ENCODE data around the gene KLHL29. TPM values are rescaled to one million over a fixed set of nuclear protein-coding genes. Genes with fewer than 3 reads are reported as not detected.

KLHL29 gene
- total RNA-seq, 2 experiments from 2014 or later = 2.5 to 2.7 TPM

- peaks cover 0 to 4% of the 10 kb centered on the region in 2 experiments for H3K9me3 ChIP-seq (ENCODE audit: control insufficient read depth in 1 of 2, insufficient read depth in 1 of 2, low read length in 2 of 2)
- H3K36me3 Mint-ChIP-seq (ENCODE audit: low read depth) = no peaks in the 10 kb centered on the region
- no peak for ATAC-seq (ENCODE audit: poor library complexity)
- ChIA-PET POLR2A (no interaction called here), CTCF (no interaction called here)
- peaks cover 3 to 8% of the 10 kb centered on the region in 2 experiments for H3K27me3 ChIP-seq (ENCODE audit: control insufficient read depth in 1 of 2, insufficient read depth in 2 of 2, low read length in 2 of 2)
- intact Hi-C loops (cut with DNase I, micrococcal nuclease) = no loop called here
- DNase-seq = no peak
- H3K27me3 Mint-ChIP-seq = peaks cover 15% of the 10 kb centered on the region
- H3K4me1 Mint-ChIP-seq (ENCODE audit: low read depth) = no peaks in the 10 kb centered on the region
- no peak overlapping the region for H3K4me3 ChIP-seq (ENCODE audit: low read length)
- TF ChIP-seq CTCF (IDR thresholded peaks at IDR 0.05) = no peak
- no peak overlapping the region for H3K4me3 Mint-ChIP-seq
- no peak overlapping the region for H3K27ac ChIP-seq (ENCODE audit: low read depth in 1 of 2, low read length in 2 of 2)
- H3K9me3 Mint-ChIP-seq = no peaks in the 10 kb centered on the region
- no peaks in the 10 kb centered on the region for H3K36me3 ChIP-seq (ENCODE audit: insufficient read depth, low read length)
- H3K4me1 ChIP-seq (ENCODE audit: insufficient read depth, low read length) = no peaks in the 10 kb centered on the region
- no peak overlapping the region for H3K27ac Mint-ChIP-seq
These were observed 279.2 kb downstream of the KLHL29 start for GRCh38 chr2:23664066-23664788.

- intact Hi-C loops (cut with DNase I, micrococcal nuclease) = no loop called here
- Histone ChIP-seq H3K4me3 (ENCODE audit: low read length) (no peak overlapping the region), H3K27ac (ENCODE audit: low read depth in 1 of 2, low read length in 2 of 2) (no peak overlapping the region), H3K9me3 (ENCODE audit: control insufficient read depth in 1 of 2, insufficient read depth in 1 of 2, low read length in 2 of 2) (peaks cover 0 to 1% of the 10 kb centered on the region in 2 experiments), H3K27me3 (ENCODE audit: control insufficient read depth in 1 of 2, insufficient read depth in 2 of 2, low read length in 2 of 2) (peaks cover 3 to 6% of the 10 kb centered on the region in 2 experiments), H3K36me3 (ENCODE audit: insufficient read depth, low read length) (no peaks in the 10 kb centered on the region), H3K4me1 (ENCODE audit: insufficient read depth, low read length) (no peaks in the 10 kb centered on the region)
- Mint-ChIP-seq H3K9me3 (no peaks in the 10 kb centered on the region), H3K27me3 (peaks cover 11% of the 10 kb centered on the region), H3K4me1 (ENCODE audit: low read depth) (no peaks in the 10 kb centered on the region), H3K36me3 (ENCODE audit: low read depth) (no peaks in the 10 kb centered on the region), H3K27ac (no peak overlapping the region), H3K4me3 (no peak overlapping the region)
- ChIA-PET POLR2A (no interaction called here), CTCF (no interaction called here)
- no peak for TF ChIP-seq CTCF (IDR thresholded peaks at IDR 0.05)
- ATAC-seq (ENCODE audit: poor library complexity) = no peak
- no peak for DNase-seq
These were observed 281.4 kb downstream of the KLHL29 start for GRCh38 chr2:23666241-23666979.

- Histone ChIP-seq H3K4me1 (ENCODE audit: insufficient read depth, low read length) (no peaks in the 10 kb centered on the region), H3K36me3 (ENCODE audit: insufficient read depth, low read length) (no peaks in the 10 kb centered on the region), H3K27ac (ENCODE audit: low read depth in 1 of 2, low read length in 2 of 2) (no peak overlapping the region), H3K9me3 (ENCODE audit: control insufficient read depth in 1 of 2, insufficient read depth in 1 of 2, low read length in 2 of 2) (peaks cover 0 to 5% of the 10 kb centered on the region in 2 experiments), H3K27me3 (ENCODE audit: control insufficient read depth in 1 of 2, insufficient read depth in 2 of 2, low read length in 2 of 2) (peaks cover 3 to 4% of the 10 kb centered on the region in 2 experiments), H3K4me3 (ENCODE audit: low read length) (no peak overlapping the region)
- no peak for TF ChIP-seq CTCF (IDR thresholded peaks at IDR 0.05)
- Mint-ChIP-seq H3K27me3 (peaks cover 8% of the 10 kb centered on the region), H3K4me3 (no peak overlapping the region), H3K9me3 (no peaks in the 10 kb centered on the region), H3K27ac (no peak overlapping the region), H3K4me1 (ENCODE audit: low read depth) (no peaks in the 10 kb centered on the region), H3K36me3 (ENCODE audit: low read depth) (no peaks in the 10 kb centered on the region)
- ATAC-seq (ENCODE audit: poor library complexity) = no peak
- intact Hi-C loops (cut with DNase I, micrococcal nuclease) = no loop called here
- no peak for DNase-seq
- ChIA-PET CTCF (no interaction called here), POLR2A (no interaction called here)
These were observed 282.0 kb downstream of the KLHL29 start for GRCh38 chr2:23666980-23667357.
